ENCODE measurements around the gene GPRIN3. TPM values are rescaled to one million over a fixed set of nuclear protein-coding genes. Genes with fewer than 3 reads are reported as not detected.
A peak's percentile ranks its signal among the peaks of the same experiment; 100 is the strongest.
"Not testable (repeated sequence)": the region's sequence is repeated elsewhere in the genome, so short reads cannot be mapped to it uniquely, and the experiment has no call there.

The GPRIN3 gene
- total RNA-seq, 1 donor from 2014 or later: 7.3 TPM

- no peak for DNase-seq (ENCODE audit: low spot score)
- intact Hi-C loops (cut with DNase I): no loop called here
Measured at GRCh38 chr4:89242864-89243732, 64.5 kb downstream of the GPRIN3 start.

- intact Hi-C loops (cut with DNase I): no loop called here
- DNase-seq (ENCODE audit: low spot score): no peak
Measured at GRCh38 chr4:89242216-89242615, 65.4 kb downstream of the GPRIN3 start.

GRCh38 chr4:89230271-89230670, 77.3 kb downstream of the GPRIN3 start:
- intact Hi-C loops (cut with DNase I): no loop called here
- DNase-seq (ENCODE audit: low spot score): no peak

- intact Hi-C loops (cut with DNase I): loop anchor here (5.0 kb wide), 2 partner anchors 65 to 675 kb away; no protein-coding TSS in a partner anchor
- DNase-seq (ENCODE audit: low spot score): peak; percentile 85
Measured at GRCh38 chr4:89226665-89227574, 80.7 kb downstream of the GPRIN3 start.

GRCh38 chr4:89222170-89222569, 85.4 kb downstream of the GPRIN3 start:
- intact Hi-C loops (cut with DNase I): no loop called here
- no peak for DNase-seq (ENCODE audit: low spot score)

- no peak for DNase-seq (ENCODE audit: low spot score)
- intact Hi-C loops (cut with DNase I): no loop called here
Measured at GRCh38 chr4:89221167-89221867, 86.3 kb downstream of the GPRIN3 start.

GRCh38 chr4:89218587-89218986, 89.0 kb downstream of the GPRIN3 start:
- intact Hi-C loops (cut with DNase I): no loop called here
- DNase-seq (ENCODE audit: low spot score): no peak

GRCh38 chr4:89217604-89218003, 90.0 kb downstream of the GPRIN3 start:
- intact Hi-C loops (cut with DNase I): no loop called here
- DNase-seq (ENCODE audit: low spot score): no peak

- intact Hi-C loops (cut with DNase I): no loop called here
Measured at GRCh38 chr4:89216866-89217265, 90.7 kb downstream of the GPRIN3 start.

GRCh38 chr4:89216422-89216821, 91.2 kb downstream of the GPRIN3 start:
- DNase-seq (ENCODE audit: low spot score): no peak
- intact Hi-C loops (cut with DNase I): no loop called here

More at GRCh38 chr4:89216866-89217265, 90.7 kb downstream of the GPRIN3 start:
- DNase-seq (ENCODE audit: low spot score): no peak

- DNase-seq (ENCODE audit: low spot score): no peak
- intact Hi-C loops (cut with DNase I): no loop called here
Measured at GRCh38 chr4:89215736-89216135, 91.9 kb downstream of the GPRIN3 start.

GRCh38 chr4:89214308-89214707, 93.3 kb downstream of the GPRIN3 start:
- intact Hi-C loops (cut with DNase I): no loop called here
- DNase-seq (ENCODE audit: low spot score): no peak

- intact Hi-C loops (cut with DNase I): no loop called here
- DNase-seq (ENCODE audit: low spot score): no peak
Measured at GRCh38 chr4:89213382-89213701, 94.3 kb downstream of the GPRIN3 start.

GRCh38 chr4:89212666-89213381, 94.8 kb downstream of the GPRIN3 start:
- intact Hi-C loops (cut with DNase I): no loop called here
- DNase-seq (ENCODE audit: low spot score): no peak

GRCh38 chr4:89204624-89205023, 103.0 kb downstream of the GPRIN3 start:
- DNase-seq (ENCODE audit: low spot score): no peak
- intact Hi-C loops (cut with DNase I): no loop called here

- no peak for DNase-seq (ENCODE audit: low spot score)
- intact Hi-C loops (cut with DNase I): no loop called here
Measured at GRCh38 chr4:89203902-89204301, 103.7 kb downstream of the GPRIN3 start.

GRCh38 chr4:89199394-89199793, 108.2 kb downstream of the GPRIN3 start:
- DNase-seq (ENCODE audit: low spot score); intact Hi-C loops (cut with DNase I): not testable (repeated sequence)

GRCh38 chr4:89197920-89198319, 109.7 kb downstream of the GPRIN3 start:
- DNase-seq (ENCODE audit: low spot score): no peak
- intact Hi-C loops (cut with DNase I): no loop called here

- no peak for DNase-seq (ENCODE audit: low spot score)
- intact Hi-C loops (cut with DNase I): no loop called here
Measured at GRCh38 chr4:89196745-89197144, 110.9 kb downstream of the GPRIN3 start.
